BLaER1 treated with 17β-estradiol and CSF1 and Interleukin-3, amounts not matched to agents 10 nM and 100 nM (cell line): Measurements from ENCODE around the gene AP1G2.
A peak's percentile ranks its signal among the peaks of the same experiment; 100 is the strongest.

Source experiments
- H3K27ac ChIP-seq, 11 experiments: shearing (Covaris generic); formaldehyde crosslinking; 2 replicates each; pipeline ENCODE4 v1.8.1; 2022
- H3K27me3 ChIP-seq, 11 experiments: shearing (Covaris generic); formaldehyde crosslinking; 2 replicates each; pipeline ENCODE4 v1.8.1; 2022
- H3K36me3 ChIP-seq, 11 experiments: shearing (Covaris generic); formaldehyde crosslinking; 2 replicates each; pipeline ENCODE4 v1.8.1; 2022
- H3K4me1 ChIP-seq, 10 experiments: shearing (Covaris generic); formaldehyde crosslinking; 2 replicates each; pipeline ENCODE4 v1.8.1; 2022
- H3K4me2 ChIP-seq, 11 experiments: shearing (Covaris generic); formaldehyde crosslinking; 2 replicates each; pipeline ENCODE4 v1.8.1; 2022
- H3K4me3 ChIP-seq, 10 experiments: shearing (Covaris generic); formaldehyde crosslinking; 2 replicates each; pipeline ENCODE4 v1.8.1; 2022
- H3K9ac ChIP-seq, 11 experiments: shearing (Covaris generic); formaldehyde crosslinking; 2 replicates each; pipeline ENCODE4 v1.8.1; 2022
- H3K9me3 ChIP-seq, 11 experiments: shearing (Covaris generic); formaldehyde crosslinking; replicated peaks in 1 of 11; 2 replicates each; pipeline ENCODE4 v1.8.1; 2022
- H4K20me1 ChIP-seq, 11 experiments: shearing (Covaris generic); formaldehyde crosslinking; 2 replicates each; pipeline ENCODE4 v1.8.1; 2022
- Cebpa-rat ChIP-seq, 11 experiments: shearing (Covaris generic); IDR thresholded peaks; 2 replicates each; pipeline ENCODE4 v1.8.1; 2022

The AP1G2 gene

GRCh38 chr14:23582906-23583760 is 15.5 kb upstream of the AP1G2 start:
- Histone ChIP-seq H3K4me3 (no peak overlapping the region), H3K27ac (no peak overlapping the region), H3K9me3 (no peaks in the 10 kb centered on the region), H3K4me2 (no peak overlapping the region), H3K4me1 (peaks cover 0 to 7% (median 4%) of the 10 kb centered on the region in 10 experiments; a peak in 9 of 20 replicates), H3K9ac (no peak overlapping the region), H3K36me3 (no peaks in the 10 kb centered on the region), H3K27me3 (peaks cover 5 to 18% (median 13%) of the 10 kb centered on the region in 11 experiments; a peak in 21 of 22 replicates), H4K20me1 (no peaks in the 10 kb centered on the region)
- TF ChIP-seq Cebpa-rat (IDR thresholded peaks at IDR 0.05), result no peak

- H3K27me3 ChIP-seq, result peaks cover 27 to 40% (median 35%) of the 10 kb centered on the region in 11 experiments
- peaks cover 0 to 7% (median 4%) of the 10 kb centered on the region in 10 experiments; a peak in 9 of 20 replicates for H3K4me1 ChIP-seq
- no peak overlapping the region for H3K4me3 ChIP-seq
- no peaks in the 10 kb centered on the region for H4K20me1 ChIP-seq
- no peak overlapping the region for H3K4me2 ChIP-seq
- H3K36me3 ChIP-seq, result no peaks in the 10 kb centered on the region
- H3K9me3 ChIP-seq, result peaks cover 0 to 11% (median 0%) of the 10 kb centered on the region in 11 experiments; a peak in 6 of 22 replicates
- no peak overlapping the region for H3K9ac ChIP-seq
- H3K27ac ChIP-seq, result no peak overlapping the region
- TF ChIP-seq Cebpa-rat (IDR thresholded peaks at IDR 0.05), result no peak
These were observed 13.3 kb upstream of the AP1G2 start for GRCh38 chr14:23580948-23581281.

- peaks cover 0 to 11% (median 0%) of the 10 kb centered on the region in 11 experiments; a peak in 6 of 22 replicates for H3K9me3 ChIP-seq
- TF ChIP-seq Cebpa-rat (IDR thresholded peaks at IDR 0.05), result no peak
These were observed 12.7 kb upstream of the AP1G2 start for GRCh38 chr14:23580152-23580926.

GRCh38 chr14:23579739-23580138 is 12.1 kb upstream of the AP1G2 start:
- H3K4me1 ChIP-seq, result peaks cover 0 to 7% (median 4%) of the 10 kb centered on the region in 10 experiments; a peak in 9 of 20 replicates
- H3K9ac ChIP-seq, result no peak overlapping the region
- H3K9me3 ChIP-seq, result peaks cover 0 to 11% (median 0%) of the 10 kb centered on the region in 11 experiments; a peak in 6 of 22 replicates
- TF ChIP-seq Cebpa-rat (IDR thresholded peaks at IDR 0.05), result no peak
- H3K36me3 ChIP-seq, result no peaks in the 10 kb centered on the region
- no peaks in the 10 kb centered on the region for H4K20me1 ChIP-seq
- no peak overlapping the region for H3K4me3 ChIP-seq
- H3K27ac ChIP-seq, result no peak overlapping the region
- peaks cover 27 to 43% (median 38%) of the 10 kb centered on the region in 11 experiments for H3K27me3 ChIP-seq
- no peak overlapping the region for H3K4me2 ChIP-seq

More at GRCh38 chr14:23580152-23580926, 12.7 kb upstream of the AP1G2 start:
- H4K20me1 ChIP-seq, result no peaks in the 10 kb centered on the region
- no peak overlapping the region for H3K4me3 ChIP-seq
- H3K4me1 ChIP-seq, result peaks cover 0 to 7% (median 4%) of the 10 kb centered on the region in 10 experiments; a peak in 9 of 20 replicates
- H3K9ac ChIP-seq, result no peak overlapping the region
- peaks cover 27 to 42% (median 38%) of the 10 kb centered on the region in 11 experiments for H3K27me3 ChIP-seq
- no peak overlapping the region for H3K27ac ChIP-seq
- no peak overlapping the region for H3K4me2 ChIP-seq
- no peaks in the 10 kb centered on the region for H3K36me3 ChIP-seq

GRCh38 chr14:23579311-23579630 is 11.7 kb upstream of the AP1G2 start:
- H3K9me3 ChIP-seq, result peaks cover 0 to 11% (median 0%) of the 10 kb centered on the region in 11 experiments; a peak in 6 of 22 replicates
- no peak for TF ChIP-seq Cebpa-rat (IDR thresholded peaks at IDR 0.05)
- H4K20me1 ChIP-seq, result no peaks in the 10 kb centered on the region
- no peak overlapping the region for H3K27ac ChIP-seq
- no peaks in the 10 kb centered on the region for H3K36me3 ChIP-seq
- H3K9ac ChIP-seq, result no peak overlapping the region
- H3K27me3 ChIP-seq, result peaks cover 27 to 43% (median 38%) of the 10 kb centered on the region in 11 experiments
- H3K4me1 ChIP-seq, result peaks cover 0 to 7% (median 4%) of the 10 kb centered on the region in 10 experiments; a peak in 9 of 20 replicates
- H3K4me3 ChIP-seq, result no peak overlapping the region
- H3K4me2 ChIP-seq, result peak overlapping the region in 8 of 11 experiments; percentile 15 to 46 (median 24); a peak in 7 of 22 replicates

GRCh38 chr14:23578560-23579310 is 11.1 kb upstream of the AP1G2 start, which contains the start of gene JPH4:
JPH4 (minus strand) TSS chr14:23578790; CDS start chr14:23577453, 1,337 bp downstream.
- H3K27ac ChIP-seq, result no peak within 1 kb of the TSS
- no peaks in the 10 kb centered on the region for H3K36me3 ChIP-seq
- H3K9ac ChIP-seq, result no peak within 1 kb of the TSS
- peaks cover 0 to 11% (median 0%) of the 10 kb centered on the region in 11 experiments; a peak in 6 of 22 replicates for H3K9me3 ChIP-seq
- no peak for TF ChIP-seq Cebpa-rat (IDR thresholded peaks at IDR 0.05)
- H4K20me1 ChIP-seq, result no peaks in the 10 kb centered on the region
- peaks cover 0 to 9% (median 5%) of the 10 kb centered on the region in 10 experiments; a peak in 10 of 20 replicates for H3K4me1 ChIP-seq
- H3K4me3 ChIP-seq, result no peak within 1 kb of the TSS
- H3K4me2 ChIP-seq, result peak within 1 kb of the TSS in 8 of 11 experiments; percentile 15 to 46 (median 24); a peak in 8 of 22 replicates
- peaks cover 27 to 43% (median 38%) of the 10 kb centered on the region in 11 experiments for H3K27me3 ChIP-seq

- H3K36me3 ChIP-seq, result no peaks in the 10 kb centered on the region
- H3K4me3 ChIP-seq, result no peak overlapping the region
- peaks cover 0 to 11% (median 0%) of the 10 kb centered on the region in 11 experiments; a peak in 6 of 22 replicates for H3K9me3 ChIP-seq
- H4K20me1 ChIP-seq, result no peaks in the 10 kb centered on the region
- no peak overlapping the region for H3K9ac ChIP-seq
- TF ChIP-seq Cebpa-rat (IDR thresholded peaks at IDR 0.05), result no peak
- H3K4me2 ChIP-seq, result no peak overlapping the region
- peaks cover 6 to 17% (median 13%) of the 10 kb centered on the region in 10 experiments for H3K4me1 ChIP-seq
- no peak overlapping the region for H3K27ac ChIP-seq
- peaks cover 27 to 43% (median 38%) of the 10 kb centered on the region in 11 experiments for H3K27me3 ChIP-seq
These were observed 10.3 kb upstream of the AP1G2 start for GRCh38 chr14:23577710-23578392.
